Tibial nerve (tissue), 4 donors: ENCODE data around the gene MBP. TPM values are rescaled to one million over a fixed set of nuclear protein-coding genes. Genes with fewer than 3 reads are reported as not detected.
A peak's percentile ranks its signal among the peaks of the same experiment; 100 is the strongest.

ENCODE experiments used
- DNase-seq, 2 donors: peaks; one replicate each; pipeline ENCODE4 v3.0.0-alpha.2; 2019; ENCODE audit warnings: low spot score in 2 of 2
- H3K27ac ChIP-seq, 4 donors: fragments of 200-600 bp; sonication (generic) in 3 of 4; one replicate each; pipeline ENCODE4 v1.5.1; 2017 to 2019; ENCODE audit warnings: mild to moderate bottlenecking in 1 of 4
- H3K27me3 ChIP-seq, 2 donors: fragments of 200-600 bp; sonication (generic) in 1 of 2; one replicate each; pipeline versions ENCODE4 v1.5.1 to v1.6.0; 2017 to 2019
- H3K36me3 ChIP-seq, 3 donors: fragments of 200-600 bp; sonication (generic); one replicate each; pipeline ENCODE4 v1.5.1; 2018 to 2019
- H3K4me1 ChIP-seq, 4 donors: fragments of 200-600 bp; sonication (generic) in 3 of 4; one replicate each; pipeline ENCODE4 v1.5.1; 2017 to 2019
- H3K4me3 ChIP-seq, 4 donors: fragments of 200-600 bp; sonication (generic) in 3 of 4; one replicate each; pipeline ENCODE4 v1.5.1; 2017 to 2019; ENCODE audit warnings: mild to moderate bottlenecking in 1 of 4, moderate library complexity in 1 of 4
- H3K9me3 ChIP-seq, 4 donors: fragments of 200-600 bp; sonication (generic) in 3 of 4; one replicate each; pipeline ENCODE4 v1.5.1; 2017 to 2019
- CTCF ChIP-seq, 5 experiments: fragments of 200-600 bp in 3 of 5; fragments of 450-650 bp in 2 of 5; sonication (generic) in 3 of 5; IDR thresholded peaks; one replicate each; pipeline ENCODE4 v1.5.1; 2016 to 2019; ENCODE audit warnings: antibody characterized with exemption in 5 of 5, mild to moderate bottlenecking in 3 of 5, moderate library complexity in 2 of 5
- EP300 ChIP-seq, 2 donors: sonication (generic); formaldehyde crosslinking; IDR thresholded peaks; one replicate each; pipeline ENCODE4 v1.6.1; 2017; ENCODE audit warnings: antibody characterized with exemption in 2 of 2, mild to moderate bottlenecking in 1 of 2
- POLR2A ChIP-seq, 2 donors: fragments of 450-650 bp; IDR thresholded peaks; one replicate each; pipeline ENCODE4 v1.6.1; 2017; ENCODE audit warnings: antibody characterized with exemption in 2 of 2, mild to moderate bottlenecking in 2 of 2, moderate library complexity in 2 of 2
- WGBS, 2 donors: methylation state at CpG; one replicate each; pipeline ENCODE4 v1.1.5; 2018; 5-methylcytosine and 5-hydroxymethylcytosine counted together
- total RNA-seq, 4 donors: library from RNA; depleted of rRNA; stranded (reverse); fragments of >200 nt; gene quantifications; one replicate each; pipeline ENCODE4 v1.1.0, GENCODE V29; 2016

MBP gene
- total RNA-seq, 4 donors from 2014 or later: 831 to 1,485 (median 1,405) TPM

- no peak for DNase-seq
- H3K27ac ChIP-seq: no peak overlapping the region
- no peak overlapping the region for H3K4me3 ChIP-seq
- H3K36me3 ChIP-seq: peaks cover 0 to 3% (median 0%) of the 10 kb centered on the region in 3 donors
- no peaks in the 10 kb centered on the region for H3K27me3 ChIP-seq
- peaks cover 0 to 26% (median 17%) of the 10 kb centered on the region in 4 donors for H3K4me1 ChIP-seq
- no peaks in the 10 kb centered on the region for H3K9me3 ChIP-seq
- WGBS, 2 donors: 82 to 92% methylated on average over 8 of the region's 8 CpGs
- TF ChIP-seq CTCF (IDR thresholded peaks at IDR 0.05): no peak
- TF ChIP-seq POLR2A (IDR thresholded peaks at IDR 0.05): no peak
- no peak for TF ChIP-seq EP300 (IDR thresholded peaks at IDR 0.05)
Measured at GRCh38 chr18:77047803-77048419, 84.7 kb downstream of the MBP start.

- WGBS, 2 donors: 93 to 95% methylated on average over 17 of the region's 17 CpGs
- no peak overlapping the region for H3K4me3 ChIP-seq
Measured at GRCh38 chr18:77046994-77047393, 85.6 kb downstream of the MBP start.

GRCh38 chr18:77046409-77046808 lies 86.2 kb downstream of the MBP start:
- no peak for TF ChIP-seq EP300 (IDR thresholded peaks at IDR 0.05)
- no peak for TF ChIP-seq POLR2A (IDR thresholded peaks at IDR 0.05)
- TF ChIP-seq CTCF (IDR thresholded peaks at IDR 0.05): no peak
- peaks cover 0 to 24% (median 10%) of the 10 kb centered on the region in 4 donors for H3K4me1 ChIP-seq
- H3K4me3 ChIP-seq: no peak overlapping the region
- no peaks in the 10 kb centered on the region for H3K27me3 ChIP-seq
- WGBS, 2 donors: 69 to 72% methylated on average over 9 of the region's 9 CpGs
- no peaks in the 10 kb centered on the region for H3K9me3 ChIP-seq
- H3K36me3 ChIP-seq: peaks cover 0 to 3% (median 0%) of the 10 kb centered on the region in 3 donors
- DNase-seq: no peak
- H3K27ac ChIP-seq: peak overlapping the region in 1 of 4 donors; percentile 9

More at GRCh38 chr18:77046994-77047393, 85.6 kb downstream of the MBP start:
- no peak for DNase-seq
- Histone ChIP-seq H3K4me1 (peaks cover 0 to 26% (median 9%) of the 10 kb centered on the region in 4 donors), H3K9me3 (no peaks in the 10 kb centered on the region), H3K36me3 (peaks cover 0 to 3% (median 0%) of the 10 kb centered on the region in 3 donors), H3K27ac (no peak overlapping the region), H3K27me3 (no peaks in the 10 kb centered on the region)
- TF ChIP-seq CTCF (IDR thresholded peaks at IDR 0.05) (no peak), EP300 (IDR thresholded peaks at IDR 0.05) (no peak), POLR2A (IDR thresholded peaks at IDR 0.05) (no peak)

- TF ChIP-seq CTCF (IDR thresholded peaks at IDR 0.05) (no peak), EP300 (IDR thresholded peaks at IDR 0.05) (no peak), POLR2A (IDR thresholded peaks at IDR 0.05) (no peak)
- H3K4me1 ChIP-seq: peaks cover 0 to 23% (median 10%) of the 10 kb centered on the region in 4 donors
- H3K27ac ChIP-seq: no peak overlapping the region
- H3K4me3 ChIP-seq: no peak overlapping the region
- no peaks in the 10 kb centered on the region for H3K27me3 ChIP-seq
- H3K9me3 ChIP-seq: no peaks in the 10 kb centered on the region
- DNase-seq: no peak
- H3K36me3 ChIP-seq: peaks cover 0 to 3% (median 0%) of the 10 kb centered on the region in 3 donors
- 82 to 89% methylated on average over 6 of the region's 6 CpGs for WGBS, 2 donors
Measured at GRCh38 chr18:77045677-77046076, 86.9 kb downstream of the MBP start.

GRCh38 chr18:77044866-77045664 lies 87.5 kb downstream of the MBP start:
- no peaks in the 10 kb centered on the region for H3K27me3 ChIP-seq
- TF ChIP-seq CTCF (IDR thresholded peaks at IDR 0.05) (no peak), POLR2A (IDR thresholded peaks at IDR 0.05) (no peak), EP300 (IDR thresholded peaks at IDR 0.05) (no peak)
- peaks cover 0 to 3% (median 0%) of the 10 kb centered on the region in 3 donors for H3K36me3 ChIP-seq
- H3K27ac ChIP-seq: no peak overlapping the region
- WGBS, 2 donors: 57 to 68% methylated on average over 14 of the region's 14 CpGs
- H3K4me3 ChIP-seq: no peak overlapping the region
- H3K4me1 ChIP-seq: peaks cover 0 to 17% (median 6%) of the 10 kb centered on the region in 4 donors
- no peaks in the 10 kb centered on the region for H3K9me3 ChIP-seq
- no peak for DNase-seq
